GM20431 (cell line): ENCODE data around the gene FAAH.

Source experiments
- in situ Hi-C: fragments of 300-500 bp; cut with MseI, MboI; formaldehyde crosslinking; loops from one replicate; pipeline ENCODE4 v1.15.0; 2020; ENCODE audit warnings: low sequenced_read_pairs; ENCODE audit not compliant: unreplicated experiment

The FAAH gene

GRCh38 chr1:46399307-46399706 is 5.2 kb downstream of the FAAH start:
- in situ Hi-C loops: no loop called here

- in situ Hi-C loops: no loop called here
These were observed 6.3 kb downstream of the FAAH start for GRCh38 chr1:46400421-46400820.

- in situ Hi-C loops: no loop called here
These were observed 7.2 kb downstream of the FAAH start for GRCh38 chr1:46401154-46401913.

- in situ Hi-C loops: no loop called here
These were observed 8.0 kb downstream of the FAAH start for GRCh38 chr1:46401964-46402626.

GRCh38 chr1:46403916-46404315 is 9.8 kb downstream of the FAAH start:
- in situ Hi-C loops: no loop called here

GRCh38 chr1:46404482-46405196 is 10.5 kb downstream of the FAAH start:
- in situ Hi-C loops: no loop called here

GRCh38 chr1:46405197-46405555 is 11.1 kb downstream of the FAAH start:
- in situ Hi-C loops: no loop called here

GRCh38 chr1:46405724-46406123 is 11.6 kb downstream of the FAAH start:
- in situ Hi-C loops: no loop called here

- in situ Hi-C loops: no loop called here
These were observed 12.9 kb downstream of the FAAH start for GRCh38 chr1:46406881-46407608.

GRCh38 chr1:46407636-46408035 is 13.5 kb downstream of the FAAH start:
- in situ Hi-C loops: no loop called here

GRCh38 chr1:46408356-46409062 is 14.4 kb downstream of the FAAH start:
- in situ Hi-C loops: no loop called here

GRCh38 chr1:46409063-46409372 is 14.9 kb downstream of the FAAH start:
- in situ Hi-C loops: no loop called here

- in situ Hi-C loops: no loop called here
These were observed 16.3 kb downstream of the FAAH start for GRCh38 chr1:46410156-46411009.

GRCh38 chr1:46411010-46411405 is 16.9 kb downstream of the FAAH start:
- in situ Hi-C loops: no loop called here

GRCh38 chr1:46411601-46412341 is 17.7 kb downstream of the FAAH start:
- in situ Hi-C loops: no loop called here

- in situ Hi-C loops: no loop called here
These were observed 18.9 kb downstream of the FAAH start for GRCh38 chr1:46412893-46413595.

GRCh38 chr1:46413596-46413985 is 19.5 kb downstream of the FAAH start:
- in situ Hi-C loops: no loop called here

GRCh38 chr1:46415514-46415913 is 21.4 kb downstream of the FAAH start:
- in situ Hi-C loops: no loop called here
